OCI-LY3 (cell line): ENCODE results near the gene HMX1.

Experiments
- EZH2phosphoT487 ChIP-seq: fragments of 200-600 bp; shearing (Covaris generic); IDR thresholded peaks from 2 replicates; pipeline ENCODE4 v1.6.1; 2018; ENCODE audit warnings: antibody characterized with exemption, mixed run types, low read depth
- TF ChIP-seq, protein P1 (sequence below): fragments of 200-600, 300-600 bp; sonication (generic); IDR thresholded peaks from 2 replicates; pipeline ENCODE4 v1.5.1; 2014; ENCODE audit warnings: antibody characterized with exemption, low read length, low read depth

DNA sequence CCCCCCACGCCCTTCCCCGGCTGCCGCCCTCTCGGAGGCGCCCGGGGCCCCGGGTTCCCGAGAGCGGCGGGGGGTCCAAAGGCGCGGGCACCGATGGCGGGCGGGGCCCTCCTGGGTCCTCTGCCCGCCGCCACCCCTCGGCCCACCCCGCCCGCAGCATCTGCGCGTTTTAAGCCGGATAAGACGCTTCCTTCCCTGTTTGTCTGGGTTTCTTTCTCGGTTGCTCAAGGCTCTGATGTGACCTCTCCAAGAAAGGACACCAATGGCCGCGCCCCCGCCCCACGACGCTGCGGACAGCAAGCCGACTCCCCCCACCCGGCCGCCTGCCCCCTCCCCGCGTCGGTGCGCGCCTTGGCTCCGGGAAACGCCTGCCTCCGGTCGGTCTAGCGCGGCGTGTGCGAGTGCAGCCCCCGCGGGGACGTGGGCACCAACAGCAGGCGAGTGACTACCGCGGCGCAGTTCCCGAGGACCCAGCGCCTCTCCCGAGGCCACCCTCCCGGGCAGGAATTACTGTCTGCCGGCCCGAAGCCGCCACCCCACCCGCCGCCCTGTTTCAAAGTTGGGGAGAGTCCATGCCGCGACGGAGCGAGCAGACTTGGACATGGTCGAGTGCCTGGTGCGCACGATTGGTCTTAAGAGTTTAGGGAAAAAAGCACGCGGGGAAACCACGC lies 21.1 kb upstream of the HMX1 start:
- TF ChIP-seq, protein P1, sequence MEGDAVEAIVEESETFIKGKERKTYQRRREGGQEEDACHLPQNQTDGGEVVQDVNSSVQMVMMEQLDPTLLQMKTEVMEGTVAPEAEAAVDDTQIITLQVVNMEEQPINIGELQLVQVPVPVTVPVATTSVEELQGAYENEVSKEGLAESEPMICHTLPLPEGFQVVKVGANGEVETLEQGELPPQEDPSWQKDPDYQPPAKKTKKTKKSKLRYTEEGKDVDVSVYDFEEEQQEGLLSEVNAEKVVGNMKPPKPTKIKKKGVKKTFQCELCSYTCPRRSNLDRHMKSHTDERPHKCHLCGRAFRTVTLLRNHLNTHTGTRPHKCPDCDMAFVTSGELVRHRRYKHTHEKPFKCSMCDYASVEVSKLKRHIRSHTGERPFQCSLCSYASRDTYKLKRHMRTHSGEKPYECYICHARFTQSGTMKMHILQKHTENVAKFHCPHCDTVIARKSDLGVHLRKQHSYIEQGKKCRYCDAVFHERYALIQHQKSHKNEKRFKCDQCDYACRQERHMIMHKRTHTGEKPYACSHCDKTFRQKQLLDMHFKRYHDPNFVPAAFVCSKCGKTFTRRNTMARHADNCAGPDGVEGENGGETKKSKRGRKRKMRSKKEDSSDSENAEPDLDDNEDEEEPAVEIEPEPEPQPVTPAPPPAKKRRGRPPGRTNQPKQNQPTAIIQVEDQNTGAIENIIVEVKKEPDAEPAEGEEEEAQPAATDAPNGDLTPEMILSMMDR, result no peak
- TF ChIP-seq EZH2phosphoT487, result no peak
